Activated CD4-positive, alpha-beta T cell treated with anti-CD3 and anti-CD28 coated beads for 36 hours (primary cell): ENCODE measurements around the gene ARHGAP32. TPM values are rescaled to one million over a fixed set of nuclear protein-coding genes. Genes with fewer than 3 reads are reported as not detected.

Source experiments
- ATAC-seq: fragments of 200-7000 bp; cut with Tn5 transposase; one replicate; pipeline ENCODE4 v1.10.0; 2021; ENCODE audit warnings: mild to moderate bottlenecking, moderate library complexity
- CTCF ChIA-PET: fragments of 350-600 bp; sonication (Branson Sonifier 250); formaldehyde crosslinking; loops from one replicate; lab custom pipeline; 2021; ENCODE audit warnings: antibody characterized with exemption; lab: Charles Lee
- POLR2A ChIA-PET: fragments of 350-600 bp; sonication (Branson Sonifier 250); formaldehyde crosslinking; loops from one replicate; lab custom pipeline; 2021; ENCODE audit warnings: antibody characterized with exemption, inconsistent platforms; lab: Charles Lee
- DNase-seq: peaks from one replicate; pipeline ENCODE4 v3.0.0-alpha.2; 2020
- H3K27ac Mint-ChIP-seq: one replicate; pipeline ENCODE4 v1.8.0; 2021; ENCODE audit warnings: mixed read lengths
- H3K27me3 Mint-ChIP-seq: one replicate; pipeline ENCODE4 v1.8.0; 2021; ENCODE audit warnings: mixed read lengths
- H3K36me3 Mint-ChIP-seq: one replicate; pipeline ENCODE4 v1.8.0; 2021; ENCODE audit warnings: low read depth, mixed read lengths
- H3K4me1 Mint-ChIP-seq: one replicate; pipeline ENCODE4 v1.8.0; 2021; ENCODE audit warnings: mixed read lengths
- H3K4me3 Mint-ChIP-seq: one replicate; pipeline ENCODE4 v1.8.0; 2021; ENCODE audit warnings: mild to moderate bottlenecking, moderate library complexity, mixed read lengths
- H3K9me3 Mint-ChIP-seq: one replicate; pipeline ENCODE4 v1.8.0; 2021; ENCODE audit warnings: low read depth, mixed read lengths
- intact Hi-C, 2 experiments: fragments of 100-400 bp; cut with DNase I in 1 of 2; cut with micrococcal nuclease in 1 of 2; formaldehyde crosslinking; loops; one replicate each; pipeline versions ENCODE4 v1.14.2 to v1.15.1; 2022 to 2024; cut with DNase I, micrococcal nuclease
- total RNA-seq, 2 experiments: library from RNA; stranded (reverse); gene quantifications; one replicate each; pipeline ENCODE4 v1.2.3, GENCODE V29; 2021

ARHGAP32 gene
- total RNA-seq, 2 experiments from 2014 or later, result 8.1 to 8.9 TPM

DNA sequence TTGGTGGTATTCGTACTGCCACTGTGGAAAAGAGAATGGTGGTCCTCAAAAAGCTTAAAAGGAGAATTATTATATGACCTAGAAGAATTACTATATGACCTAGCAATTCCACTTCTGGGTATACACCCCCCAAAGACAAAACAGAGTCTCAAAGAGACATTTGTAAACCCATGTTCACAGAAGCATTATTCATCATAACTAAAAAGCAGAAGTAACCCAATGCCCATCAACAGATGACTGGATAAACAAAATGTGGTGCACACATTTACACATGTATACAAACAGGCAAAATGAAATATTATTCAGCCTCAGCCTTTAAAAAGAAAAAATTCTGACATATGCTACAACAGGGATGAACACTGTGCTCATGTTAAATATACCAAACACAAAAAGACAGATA lies 89.4 kb downstream of the ARHGAP32 start:
- Mint-ChIP-seq H3K27me3 (no peaks in the 10 kb centered on the region), H3K27ac (no peak overlapping the region), H3K9me3 (peaks cover 24% of the 10 kb centered on the region), H3K36me3 (peaks cover 40% of the 10 kb centered on the region), H3K4me1 (no peaks in the 10 kb centered on the region), H3K4me3 (no peak overlapping the region)
- ChIA-PET POLR2A (no interaction called here), CTCF (no interaction called here)
- DNase-seq (no peak), ATAC-seq (no peak)
- intact Hi-C loops, result no loop called here

DNA sequence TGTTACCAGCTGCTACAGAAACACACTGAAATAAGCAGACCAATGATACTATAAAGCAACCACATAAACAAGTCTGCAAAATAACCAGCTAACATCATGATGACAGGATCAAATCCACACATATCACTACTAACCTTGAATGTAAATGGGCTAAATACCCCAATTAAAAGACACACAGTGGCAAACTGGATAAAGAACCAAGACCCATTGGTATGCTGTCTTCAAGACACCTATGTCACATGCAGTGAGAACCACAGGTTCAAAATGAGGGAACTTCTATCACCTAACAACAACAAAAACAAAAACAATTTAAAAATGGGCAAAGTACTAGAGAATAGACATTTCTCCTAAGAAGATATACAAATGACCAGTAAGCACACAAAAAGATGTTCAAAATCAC lies 89.9 kb downstream of the ARHGAP32 start:
- H3K9me3 Mint-ChIP-seq, result peaks cover 28% of the 10 kb centered on the region
- H3K36me3 Mint-ChIP-seq, result peaks cover 44% of the 10 kb centered on the region
- no peak overlapping the region for H3K27ac Mint-ChIP-seq
- ATAC-seq (no peak), DNase-seq (no peak)
- ChIA-PET CTCF (no interaction called here), POLR2A (no interaction called here)
- no peak overlapping the region for H3K4me3 Mint-ChIP-seq
- no peaks in the 10 kb centered on the region for H3K4me1 Mint-ChIP-seq
- H3K27me3 Mint-ChIP-seq, result no peaks in the 10 kb centered on the region
- intact Hi-C loops, result no loop called here

DNA sequence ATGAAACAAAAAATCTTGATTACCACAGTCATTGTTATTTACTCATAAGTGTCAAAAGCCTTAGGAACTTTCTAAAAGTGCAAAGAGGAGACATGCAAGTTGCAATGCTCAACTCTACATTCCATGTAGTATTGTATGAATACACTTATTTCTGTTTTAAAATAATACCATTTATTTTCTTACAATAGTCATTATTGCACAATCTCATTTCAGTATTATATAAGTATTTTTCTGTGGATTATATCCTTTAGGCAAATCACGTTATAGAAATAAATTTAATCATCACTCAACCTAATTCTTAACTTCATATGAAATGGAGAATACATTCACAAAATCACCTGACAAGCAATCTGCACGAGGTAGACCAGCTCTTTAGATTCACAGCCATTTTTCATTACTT lies 98.8 kb downstream of the ARHGAP32 start:
- ChIA-PET CTCF (interaction anchor here (1.0 kb wide), 1 partner anchor 13 kb away, joined by 4 read pairs; no protein-coding TSS in a partner anchor), POLR2A (no interaction called here)
- no peak for ATAC-seq
- Mint-ChIP-seq H3K9me3 (peaks cover 8% of the 10 kb centered on the region), H3K27me3 (no peaks in the 10 kb centered on the region), H3K4me1 (no peaks in the 10 kb centered on the region), H3K4me3 (no peak overlapping the region), H3K36me3 (peaks cover 11% of the 10 kb centered on the region), H3K27ac (no peak overlapping the region)
- intact Hi-C loops, result no loop called here
- no peak for DNase-seq

DNA sequence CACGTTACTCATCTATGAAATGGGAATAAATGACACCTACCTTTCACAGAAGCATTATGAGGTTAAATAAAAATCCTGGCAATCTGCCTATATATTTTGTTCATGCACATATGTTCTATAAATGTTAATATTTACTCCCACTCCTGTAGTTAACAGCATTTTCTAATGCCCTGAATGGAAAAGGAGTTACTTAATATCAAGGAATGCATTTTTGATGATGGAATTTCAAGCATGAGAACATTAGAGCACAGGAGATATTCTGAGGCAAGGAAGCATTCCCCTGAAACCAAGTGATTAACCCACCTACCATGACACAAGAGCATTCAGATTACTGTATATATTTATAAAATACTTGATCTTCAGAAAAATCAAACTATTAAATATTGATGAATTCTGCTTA lies 102.1 kb downstream of the ARHGAP32 start:
- Mint-ChIP-seq H3K36me3 (peaks cover 6% of the 10 kb centered on the region), H3K9me3 (peaks cover 6% of the 10 kb centered on the region), H3K27ac (no peak overlapping the region), H3K4me3 (no peak overlapping the region), H3K4me1 (no peaks in the 10 kb centered on the region), H3K27me3 (no peaks in the 10 kb centered on the region)
- ChIA-PET CTCF (interaction anchor here (1.5 kb wide), 1 partner anchor 273 kb away, joined by 3 read pairs; no protein-coding TSS in a partner anchor), POLR2A (no interaction called here)
- DNase-seq, result no peak
- ATAC-seq, result no peak
- intact Hi-C loops, result no loop called here

DNA sequence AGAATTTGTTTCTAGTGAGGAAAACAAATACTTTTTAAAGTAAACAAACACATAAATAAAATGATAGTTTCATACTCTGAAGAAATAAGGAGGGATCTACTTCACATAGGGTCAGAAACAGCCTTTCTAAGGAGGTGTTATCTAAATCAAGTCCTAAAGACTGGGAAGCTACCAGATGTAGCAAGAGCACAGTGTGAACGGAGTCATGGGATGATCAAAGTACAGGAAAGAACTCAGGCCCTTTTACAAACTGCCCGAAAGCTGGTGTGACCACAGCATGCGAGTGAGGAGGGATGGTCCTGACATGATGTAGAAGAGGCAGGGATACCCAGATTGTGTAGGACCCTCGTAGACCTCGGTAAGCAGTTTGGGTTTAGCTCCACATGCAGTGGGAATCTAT lies 102.8 kb downstream of the ARHGAP32 start:
- H3K9me3 Mint-ChIP-seq, result peaks cover 10% of the 10 kb centered on the region
- POLR2A ChIA-PET, result no interaction called here
- intact Hi-C loops, result no loop called here
- no peak for DNase-seq
- peaks cover 10% of the 10 kb centered on the region for H3K36me3 Mint-ChIP-seq
- no peak overlapping the region for H3K27ac Mint-ChIP-seq
- no peak for ATAC-seq
- H3K27me3 Mint-ChIP-seq, result no peaks in the 10 kb centered on the region
- H3K4me1 Mint-ChIP-seq, result no peaks in the 10 kb centered on the region
- no peak overlapping the region for H3K4me3 Mint-ChIP-seq
- CTCF ChIA-PET, result interaction anchor here (1.5 kb wide), 1 partner anchor 274 kb away, joined by 3 read pairs; no protein-coding TSS in a partner anchor

DNA sequence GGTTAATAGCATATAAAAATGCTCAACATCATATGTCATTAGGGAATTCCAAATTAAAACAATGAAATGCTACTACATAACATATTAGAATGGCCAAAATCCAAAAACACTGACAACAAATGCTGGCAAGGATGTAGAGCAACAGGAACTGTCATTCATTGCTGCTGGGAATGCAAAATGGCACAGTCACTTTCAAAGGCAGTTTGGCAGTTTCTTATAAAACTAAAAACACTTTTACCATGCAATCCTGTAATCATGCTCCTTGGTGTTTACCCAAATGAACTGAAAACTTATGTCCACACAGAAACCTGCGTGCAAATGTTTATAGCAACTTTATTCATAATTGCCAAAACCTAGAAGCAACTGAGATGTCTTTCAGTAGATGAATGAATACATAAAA lies 105.1 kb downstream of the ARHGAP32 start:
- Mint-ChIP-seq H3K4me1 (no peaks in the 10 kb centered on the region), H3K27ac (no peak overlapping the region), H3K4me3 (no peak overlapping the region), H3K27me3 (no peaks in the 10 kb centered on the region), H3K9me3 (peaks cover 27% of the 10 kb centered on the region), H3K36me3 (peaks cover 25% of the 10 kb centered on the region)
- intact Hi-C loops, result no loop called here
- CTCF ChIA-PET, result no interaction called here
- POLR2A ChIA-PET, result no interaction called here
- DNase-seq (no peak), ATAC-seq (no peak)

DNA sequence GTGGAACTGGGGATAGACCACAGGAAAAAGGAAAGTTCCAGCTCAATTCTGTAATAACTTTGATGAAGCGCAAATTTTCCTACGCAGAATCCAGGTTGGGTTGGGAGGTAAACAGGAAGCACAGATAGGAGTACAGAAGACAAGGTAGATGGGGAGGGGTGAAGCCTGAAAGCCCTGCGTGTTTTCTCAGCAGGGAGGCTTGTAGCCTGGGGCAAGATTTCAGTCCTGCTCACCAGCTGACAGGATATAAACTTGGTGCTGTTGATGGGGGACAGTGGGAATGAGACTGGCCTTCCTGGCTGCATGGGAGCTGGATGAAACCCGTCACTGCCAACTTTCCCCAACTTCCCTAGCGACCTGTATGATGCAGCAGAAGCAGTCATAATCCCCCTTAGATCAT lies 114.9 kb downstream of the ARHGAP32 start:
- intact Hi-C loops, result no loop called here
- no peak for DNase-seq
- ChIA-PET POLR2A (no interaction called here), CTCF (no interaction called here)
- Mint-ChIP-seq H3K4me3 (no peak overlapping the region), H3K4me1 (no peaks in the 10 kb centered on the region), H3K9me3 (peaks cover 15% of the 10 kb centered on the region), H3K27ac (no peak overlapping the region), H3K27me3 (no peaks in the 10 kb centered on the region), H3K36me3 (peaks cover 8% of the 10 kb centered on the region)
- no peak for ATAC-seq

DNA sequence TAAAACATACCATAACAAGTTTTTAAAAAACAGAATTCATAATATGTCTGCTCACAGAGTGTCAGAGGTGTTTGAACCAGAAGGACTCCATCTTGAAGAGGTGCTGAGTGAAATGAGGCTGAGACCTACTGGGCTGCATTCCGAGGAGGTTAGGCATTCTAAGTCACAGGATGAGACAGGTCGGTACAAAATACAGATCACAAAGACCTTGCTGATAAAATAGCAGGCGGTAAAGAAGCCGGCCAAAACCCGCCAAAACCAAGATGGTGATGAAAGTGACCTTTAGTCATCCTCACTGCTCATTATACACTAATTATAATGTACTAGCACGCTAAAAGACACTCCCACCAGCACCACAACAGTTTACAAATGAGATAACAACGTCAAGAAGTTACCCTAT lies 116.4 kb downstream of the ARHGAP32 start:
- Mint-ChIP-seq H3K4me1 (no peaks in the 10 kb centered on the region), H3K4me3 (no peak overlapping the region), H3K36me3 (peaks cover 3% of the 10 kb centered on the region), H3K27me3 (no peaks in the 10 kb centered on the region), H3K9me3 (peaks cover 11% of the 10 kb centered on the region), H3K27ac (no peak overlapping the region)
- ATAC-seq (no peak), DNase-seq (no peak)
- intact Hi-C loops, result no loop called here
- ChIA-PET CTCF (no interaction called here), POLR2A (no interaction called here)

DNA sequence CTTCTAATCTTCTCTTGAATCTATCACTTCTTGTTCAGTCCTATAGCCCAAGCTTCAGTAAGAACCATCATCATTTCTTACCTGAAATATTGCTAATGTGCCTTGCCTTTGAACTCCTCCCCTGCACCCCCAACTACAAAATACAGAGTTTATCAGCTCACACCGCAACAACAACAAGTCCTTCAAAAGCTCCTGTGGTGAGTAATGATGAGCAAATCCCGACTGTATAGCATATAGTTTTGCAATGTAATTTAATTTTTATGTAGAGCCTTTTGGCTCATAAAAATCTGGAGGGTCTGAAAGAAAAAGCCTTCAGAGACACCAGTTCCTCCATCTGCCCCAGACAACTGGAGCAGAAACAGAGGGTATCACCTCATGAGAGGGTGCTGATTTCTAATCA lies 124.7 kb downstream of the ARHGAP32 start:
- no peak overlapping the region for H3K4me3 Mint-ChIP-seq
- ATAC-seq, result no peak
- no peaks in the 10 kb centered on the region for H3K4me1 Mint-ChIP-seq
- H3K27ac Mint-ChIP-seq, result no peak overlapping the region
- H3K27me3 Mint-ChIP-seq, result no peaks in the 10 kb centered on the region
- H3K36me3 Mint-ChIP-seq, result peaks cover 3% of the 10 kb centered on the region
- ChIA-PET CTCF (interaction anchor here (0.8 to 2.0 kb wide), 3 partner anchors 10 to 75 kb away, joined by 3 to 4 read pairs (median 3); no protein-coding TSS in a partner anchor), POLR2A (no interaction called here)
- H3K9me3 Mint-ChIP-seq, result no peaks in the 10 kb centered on the region
- intact Hi-C loops, result no loop called here
- no peak for DNase-seq

DNA sequence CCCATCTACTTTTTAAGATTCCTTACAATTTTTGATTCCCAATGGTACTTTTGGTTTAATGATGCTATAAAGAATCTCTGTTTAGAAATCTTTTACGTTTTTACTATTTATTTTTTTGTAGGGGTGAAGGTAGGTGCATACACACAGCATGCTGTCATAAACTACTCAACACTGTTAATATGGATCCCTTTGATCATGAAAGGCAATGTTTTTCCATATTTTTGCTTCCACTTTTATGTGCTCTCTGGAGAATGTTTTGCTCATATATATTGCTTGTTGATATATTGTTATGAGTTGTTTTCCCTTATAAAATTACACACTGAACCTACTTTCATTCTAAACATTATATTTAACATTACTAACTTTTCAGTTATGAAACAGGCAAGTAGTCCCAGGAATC lies 125.9 kb downstream of the ARHGAP32 start:
- intact Hi-C loops, result no loop called here
- CTCF ChIA-PET, result no interaction called here
- Mint-ChIP-seq H3K9me3 (no peaks in the 10 kb centered on the region), H3K27me3 (no peaks in the 10 kb centered on the region), H3K4me1 (no peaks in the 10 kb centered on the region), H3K36me3 (peaks cover 3% of the 10 kb centered on the region), H3K4me3 (no peak overlapping the region), H3K27ac (no peak overlapping the region)
- ATAC-seq, result no peak
- POLR2A ChIA-PET, result no interaction called here
- DNase-seq, result no peak

DNA sequence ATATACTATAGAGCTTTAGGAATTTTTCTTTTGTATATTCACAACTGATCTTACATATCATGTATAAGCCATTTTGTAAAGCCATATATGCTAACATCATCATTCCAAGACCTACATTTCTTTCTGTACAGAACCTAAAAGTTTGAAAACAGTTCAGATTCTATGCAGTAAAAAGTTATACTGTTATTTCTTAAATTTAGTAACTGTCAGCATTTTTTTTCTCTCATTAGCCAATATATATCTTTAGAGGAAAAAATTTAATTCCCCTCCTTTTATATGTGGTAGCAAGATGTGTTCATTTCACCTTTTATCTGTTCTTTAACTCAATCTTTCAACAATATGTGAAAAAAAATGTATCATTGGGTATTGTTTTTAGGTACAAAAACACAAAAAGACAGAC lies 129.0 kb downstream of the ARHGAP32 start:
- no peak for DNase-seq
- H3K27ac Mint-ChIP-seq, result no peak overlapping the region
- no peaks in the 10 kb centered on the region for H3K27me3 Mint-ChIP-seq
- intact Hi-C loops, result no loop called here
- CTCF ChIA-PET, result interaction anchor here (1.2 kb wide), 1 partner anchor 178 kb away, joined by 3 read pairs; no protein-coding TSS in a partner anchor
- H3K36me3 Mint-ChIP-seq, result peaks cover 3% of the 10 kb centered on the region
- H3K4me3 Mint-ChIP-seq, result no peak overlapping the region
- H3K4me1 Mint-ChIP-seq, result no peaks in the 10 kb centered on the region
- ATAC-seq, result no peak
- H3K9me3 Mint-ChIP-seq, result no peaks in the 10 kb centered on the region
- POLR2A ChIA-PET, result no interaction called here

DNA sequence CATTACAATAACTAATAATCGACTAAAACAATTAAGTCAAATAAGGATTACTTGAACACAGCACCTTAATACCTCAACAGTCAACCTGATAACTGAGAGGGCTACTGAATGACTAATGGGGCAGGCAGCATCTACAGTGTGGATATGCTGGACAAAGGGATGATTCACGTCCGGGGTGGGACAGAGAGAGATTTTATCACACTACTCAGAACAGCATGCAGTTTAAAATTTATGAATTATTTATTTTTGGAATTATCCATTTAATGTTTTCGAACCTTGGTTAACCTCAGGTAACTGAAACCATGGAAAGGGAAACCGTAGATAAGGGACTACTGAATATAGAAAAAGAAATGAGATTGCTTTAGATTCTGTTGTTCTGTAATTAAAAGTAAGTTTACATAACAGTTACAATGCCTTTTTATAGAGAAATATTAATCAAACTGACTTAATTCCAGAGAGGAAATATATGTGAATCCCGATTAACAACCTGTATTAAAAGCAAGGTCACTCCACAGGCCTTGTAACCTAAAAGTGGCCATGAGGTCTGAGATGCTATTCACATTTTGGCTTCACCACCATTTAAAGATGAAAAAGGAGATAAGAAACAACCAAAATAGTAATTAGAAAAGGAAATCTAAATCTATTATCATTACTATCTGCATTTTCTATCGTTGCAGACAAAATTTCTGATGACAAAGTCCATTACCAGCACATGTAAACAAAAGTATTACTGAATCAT lies 130.5 kb downstream of the ARHGAP32 start:
- Mint-ChIP-seq H3K27ac (no peak overlapping the region), H3K4me3 (no peak overlapping the region), H3K9me3 (no peaks in the 10 kb centered on the region), H3K36me3 (peaks cover 3% of the 10 kb centered on the region), H3K27me3 (no peaks in the 10 kb centered on the region), H3K4me1 (no peaks in the 10 kb centered on the region)
- ChIA-PET POLR2A (no interaction called here), CTCF (no interaction called here)
- no peak for ATAC-seq
- DNase-seq, result no peak
- intact Hi-C loops, result no loop called here
